Thyroid gland (tissue), 4 donors: ENCODE data around the gene CNNM4.

Experiments used
- POLR2A ChIP-seq, 2 donors: fragments of 450-650 bp; IDR thresholded peaks; one replicate each; pipeline ENCODE4 v1.6.1; 2017; ENCODE audit warnings: antibody characterized with exemption in 2 of 2, mild to moderate bottlenecking in 2 of 2, moderate library complexity in 1 of 2
- TF ChIP-seq, protein P1 (sequence below), 6 experiments: fragments of 200-600 bp in 3 of 6; fragments of 450-650 bp in 3 of 6; sonication (generic) in 3 of 6; IDR thresholded peaks; one replicate each; pipeline ENCODE4 v1.5.1; 2016 to 2019; ENCODE audit warnings: antibody characterized with exemption in 6 of 6, mild to moderate bottlenecking in 2 of 6, inconsistent platforms in 1 of 6, moderate library complexity in 1 of 6

DNA sequence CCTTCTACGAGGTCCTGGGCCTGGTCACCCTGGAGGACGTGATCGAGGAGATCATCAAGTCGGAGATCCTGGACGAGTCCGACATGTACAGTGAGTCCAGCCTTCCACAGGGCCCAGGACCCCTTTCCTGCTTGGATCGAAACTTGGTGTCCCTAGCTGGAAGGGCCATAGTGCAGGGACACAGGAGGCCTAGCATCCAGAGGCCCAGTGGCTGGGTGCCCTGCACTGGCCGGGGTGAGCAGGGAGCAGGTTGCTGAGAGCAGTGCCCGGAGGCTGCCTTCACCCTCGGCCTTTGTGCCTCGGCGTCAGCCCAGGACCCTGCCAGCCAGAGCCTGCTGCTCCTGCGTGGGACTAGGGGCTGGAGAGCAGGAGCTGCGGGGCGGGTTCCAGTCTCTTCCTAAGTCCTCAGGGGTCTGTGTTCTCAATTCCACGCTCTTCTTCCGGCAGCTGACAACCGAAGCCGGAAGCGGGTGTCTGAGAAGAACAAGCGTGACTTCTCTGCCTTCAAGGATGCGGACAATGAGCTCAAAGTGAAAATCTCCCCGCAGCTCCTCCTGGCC, 36.4 kb downstream of the CNNM4 start:
- TF ChIP-seq, protein P1, sequence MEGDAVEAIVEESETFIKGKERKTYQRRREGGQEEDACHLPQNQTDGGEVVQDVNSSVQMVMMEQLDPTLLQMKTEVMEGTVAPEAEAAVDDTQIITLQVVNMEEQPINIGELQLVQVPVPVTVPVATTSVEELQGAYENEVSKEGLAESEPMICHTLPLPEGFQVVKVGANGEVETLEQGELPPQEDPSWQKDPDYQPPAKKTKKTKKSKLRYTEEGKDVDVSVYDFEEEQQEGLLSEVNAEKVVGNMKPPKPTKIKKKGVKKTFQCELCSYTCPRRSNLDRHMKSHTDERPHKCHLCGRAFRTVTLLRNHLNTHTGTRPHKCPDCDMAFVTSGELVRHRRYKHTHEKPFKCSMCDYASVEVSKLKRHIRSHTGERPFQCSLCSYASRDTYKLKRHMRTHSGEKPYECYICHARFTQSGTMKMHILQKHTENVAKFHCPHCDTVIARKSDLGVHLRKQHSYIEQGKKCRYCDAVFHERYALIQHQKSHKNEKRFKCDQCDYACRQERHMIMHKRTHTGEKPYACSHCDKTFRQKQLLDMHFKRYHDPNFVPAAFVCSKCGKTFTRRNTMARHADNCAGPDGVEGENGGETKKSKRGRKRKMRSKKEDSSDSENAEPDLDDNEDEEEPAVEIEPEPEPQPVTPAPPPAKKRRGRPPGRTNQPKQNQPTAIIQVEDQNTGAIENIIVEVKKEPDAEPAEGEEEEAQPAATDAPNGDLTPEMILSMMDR (IDR thresholded peaks at IDR 0.05) = no peak
- TF ChIP-seq POLR2A (IDR thresholded peaks at IDR 0.05) = no peak
